HG03064 (cell line): ENCODE results near the gene SLC22A23.

Experiments
- ATAC-seq: cut with Tn5 transposase; IDR thresholded peaks from one replicate; pipeline ENCODE4 v1.9.1; 2021; ENCODE audit warnings: low read depth; ENCODE audit not compliant: unreplicated experiment

Gene SLC22A23

GRCh38 chr6:3446184-3446583 lies 10.7 kb downstream of the SLC22A23 start:
- no peak for ATAC-seq

GRCh38 chr6:3444276-3445088 lies 12.4 kb downstream of the SLC22A23 start:
- ATAC-seq = no peak

DNA sequence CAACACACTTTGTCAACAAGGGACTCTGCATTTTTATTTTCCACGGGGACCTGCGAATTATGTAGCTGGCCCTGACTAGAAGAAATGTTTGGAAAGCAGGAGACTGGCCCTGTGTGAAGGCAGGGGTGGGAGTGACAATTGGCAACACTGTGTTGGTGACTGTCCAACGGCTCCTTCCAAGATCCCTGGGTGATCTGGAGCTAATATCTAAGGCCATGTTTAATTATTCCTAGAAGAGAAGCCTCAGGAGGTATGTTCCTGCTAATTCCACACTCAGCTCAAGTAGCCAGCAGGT lies 13.7 kb downstream of the SLC22A23 start:
- ATAC-seq = no peak

GRCh38 chr6:3442431-3443220 lies 14.2 kb downstream of the SLC22A23 start:
- no peak for ATAC-seq

DNA sequence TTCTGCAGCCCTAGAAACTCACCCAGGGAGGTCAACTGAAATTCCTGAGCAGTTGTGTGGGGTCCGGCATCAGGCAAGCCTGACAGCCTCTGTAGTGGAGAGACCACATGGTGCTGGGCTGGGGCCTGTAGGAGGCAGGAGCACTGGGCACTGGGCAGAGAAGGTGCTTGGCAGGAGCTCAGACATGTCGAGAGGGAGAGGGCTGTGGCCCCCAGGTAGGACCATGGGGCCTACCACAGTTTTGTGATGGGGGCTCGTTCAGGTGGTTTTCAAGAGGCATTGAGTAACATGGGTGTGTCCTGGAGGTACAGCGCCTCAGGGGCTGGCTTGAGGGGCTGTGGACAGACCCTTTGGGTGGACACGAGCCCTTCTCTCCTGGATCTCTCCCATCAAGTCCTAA lies 15.9 kb downstream of the SLC22A23 start:
- ATAC-seq = no peak

GRCh38 chr6:3439961-3440360 lies 16.9 kb downstream of the SLC22A23 start:
- no peak for ATAC-seq

- ATAC-seq = no peak
Observed at GRCh38 chr6:3438190-3439167, 18.4 kb downstream of the SLC22A23 start.

- no peak for ATAC-seq
Observed at GRCh38 chr6:3433005-3433404, 23.8 kb downstream of the SLC22A23 start.

GRCh38 chr6:3432416-3432815 lies 24.4 kb downstream of the SLC22A23 start:
- ATAC-seq = no peak

DNA sequence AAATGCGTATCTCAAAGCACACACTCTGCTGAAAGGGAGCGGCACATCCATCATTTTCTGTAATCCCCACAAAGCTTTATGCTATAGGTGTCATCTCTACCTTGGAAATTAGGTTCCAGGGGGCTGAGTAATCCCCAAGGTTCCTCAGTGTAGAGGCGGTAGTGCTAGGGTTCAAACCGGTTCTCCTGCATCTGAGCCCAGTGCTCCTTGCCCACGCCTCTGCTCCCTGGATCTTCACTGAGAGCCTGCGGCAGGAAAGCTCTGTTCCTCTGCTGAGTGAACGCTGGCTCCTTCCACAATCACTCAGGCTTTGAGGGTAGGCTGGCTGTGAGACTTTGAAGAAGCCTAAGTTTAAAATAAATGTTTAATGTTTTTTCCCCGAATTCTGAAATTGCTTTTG lies 24.9 kb downstream of the SLC22A23 start:
- ATAC-seq = no peak

GRCh38 chr6:3429211-3429610 lies 27.6 kb downstream of the SLC22A23 start:
- no peak for ATAC-seq

GRCh38 chr6:3428700-3429099 lies 28.1 kb downstream of the SLC22A23 start:
- ATAC-seq = no peak

GRCh38 chr6:3428247-3428646 lies 28.6 kb downstream of the SLC22A23 start:
- ATAC-seq = no peak

DNA sequence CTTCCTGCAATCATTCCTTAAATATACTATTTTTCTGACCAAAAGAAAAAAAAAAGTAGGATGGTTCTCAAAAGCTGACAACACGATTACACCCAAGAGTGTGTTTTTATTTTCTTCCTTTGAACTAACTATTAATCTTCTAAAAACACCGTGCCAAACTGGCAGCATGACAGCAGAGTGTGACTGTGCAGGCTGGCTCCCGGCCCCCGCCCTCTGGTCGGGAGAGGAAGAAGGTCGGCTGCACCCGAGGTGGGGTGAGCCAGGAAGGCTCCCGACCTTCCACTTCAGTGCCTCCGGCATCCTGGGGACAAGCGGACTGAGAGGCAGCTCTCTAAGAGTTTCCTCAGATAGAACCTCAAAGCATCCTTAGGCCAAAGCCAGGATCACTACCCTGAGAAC lies 29.2 kb downstream of the SLC22A23 start:
- ATAC-seq = no peak

- ATAC-seq = no peak
Observed at GRCh38 chr6:3426927-3427686, 29.7 kb downstream of the SLC22A23 start.

GRCh38 chr6:3426091-3426926 lies 30.5 kb downstream of the SLC22A23 start:
- ATAC-seq = no peak

DNA sequence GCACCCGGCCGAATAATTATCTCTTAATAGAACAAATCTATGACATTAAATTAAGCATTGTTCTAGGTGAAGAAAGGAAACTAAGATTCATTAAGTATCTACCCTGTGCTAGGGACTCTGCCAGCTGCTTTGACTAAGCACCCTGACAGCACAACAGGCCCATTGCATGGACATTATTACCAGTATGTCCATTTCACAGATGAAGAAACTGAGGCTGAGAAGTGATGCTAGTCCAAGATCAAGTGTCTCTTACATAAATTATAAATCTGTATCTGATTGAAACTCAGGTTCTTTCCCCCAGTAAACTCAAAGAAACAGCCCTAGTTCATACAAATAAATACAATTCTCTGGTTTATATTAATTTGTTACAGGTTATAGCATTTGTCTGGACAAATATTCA lies 31.3 kb downstream of the SLC22A23 start:
- ATAC-seq = no peak

DNA sequence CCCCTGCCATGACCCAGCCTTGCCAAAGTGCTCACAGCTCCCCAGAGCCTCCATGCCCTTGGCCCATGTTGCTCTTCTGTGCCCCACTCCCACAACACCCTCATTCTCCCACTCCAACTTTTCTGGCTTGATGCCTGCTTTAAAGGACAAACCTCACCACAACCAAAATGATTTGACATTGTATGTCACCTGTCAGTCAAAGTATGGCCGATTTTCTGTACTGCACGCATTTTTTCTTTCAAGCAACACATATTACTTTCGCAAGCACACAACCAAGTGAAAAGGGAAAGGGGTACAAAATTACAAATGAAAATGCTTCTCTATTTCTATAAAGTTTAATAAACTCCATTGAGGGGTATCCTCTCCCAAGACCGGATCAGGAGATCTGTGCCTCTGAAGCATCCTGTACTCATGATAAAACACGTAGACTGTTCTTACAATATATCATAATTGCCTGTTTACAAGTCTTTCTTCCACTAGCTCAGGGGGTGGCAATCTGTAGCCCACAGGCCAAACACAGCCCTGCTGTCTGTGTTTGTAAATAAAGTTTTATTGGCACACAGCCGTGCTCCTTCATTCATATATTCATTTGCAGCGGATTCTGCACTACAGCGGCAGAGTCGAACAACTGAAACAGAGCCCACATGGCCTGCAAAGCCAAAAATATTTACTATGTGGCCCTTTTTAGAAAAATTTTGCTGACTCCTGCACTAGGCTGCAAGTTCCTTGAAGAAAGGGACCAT lies 32.5 kb downstream of the SLC22A23 start:
- ATAC-seq = no peak
